Heart left ventricle (tissue), 16 donors: ENCODE data around the gene MRS2. TPM values are rescaled to one million over a fixed set of nuclear protein-coding genes. Genes with fewer than 3 reads are reported as not detected.

Experiments used
- ATAC-seq, 4 donors: fragments of 200-7000 bp; cut with Tn5 transposase; one replicate each; pipeline ENCODE4 v1.9.1; 2020 to 2022; ENCODE audit warnings: moderate library complexity in 4 of 4, mild to moderate bottlenecking in 3 of 4, moderate number of reproducible peaks in 1 of 4
- DNase-seq, 5 donors: peaks; one replicate each; pipeline ENCODE4 v3.0.0-alpha.2; 2020
- H3K27ac ChIP-seq, 12 donors: fragments of 200-600 bp; sonication (generic) in 4 of 12; one replicate each; pipeline versions ENCODE4 v1.5.0 to v1.8.0; 2016 to 2022; ENCODE audit warnings: mild to moderate bottlenecking in 2 of 12
- H3K27me3 ChIP-seq, 9 donors: fragments of 200-600 bp; sonication (generic) in 2 of 9; one replicate each; pipeline versions ENCODE4 v1.5.1 to v1.8.0; 2016 to 2022; ENCODE audit warnings: mild to moderate bottlenecking in 3 of 9
- H3K36me3 ChIP-seq, 9 donors: fragments of 200-600 bp; sonication (generic) in 2 of 9; one replicate each; pipeline versions ENCODE4 v1.5.0 to v1.8.0; 2018 to 2022; ENCODE audit warnings: mild to moderate bottlenecking in 2 of 9
- H3K4me1 ChIP-seq, 12 donors: fragments of 200-600 bp; sonication (generic) in 4 of 12; one replicate each; pipeline versions ENCODE4 v1.5.0 to v1.8.0; 2016 to 2022; ENCODE audit warnings: mild to moderate bottlenecking in 3 of 12
- H3K4me3 ChIP-seq, 12 donors: fragments of 200-600 bp; sonication (generic) in 4 of 12; one replicate each; pipeline versions ENCODE4 v1.5.0 to v1.8.0; 2017 to 2022; ENCODE audit warnings: mild to moderate bottlenecking in 9 of 12, moderate library complexity in 4 of 12
- H3K9me3 ChIP-seq, 12 donors: fragments of 200-600 bp; sonication (generic) in 4 of 12; one replicate each; pipeline versions ENCODE4 v1.5.0 to v1.8.0; 2016 to 2022; ENCODE audit warnings: mild to moderate bottlenecking in 1 of 12
- POLR2A ChIP-seq, 2 donors: fragments of 450-650 bp; IDR thresholded peaks; one replicate each; pipeline ENCODE4 v1.6.1; 2017; ENCODE audit warnings: antibody characterized with exemption in 2 of 2, mild to moderate bottlenecking in 2 of 2, moderate library complexity in 2 of 2
- WGBS, 4 donors: extraction: QIAGEN DNeasy Blood & Tissue Kit in 2 of 4; methylation state at CpG; one replicate each; pipeline versions ENCODE4 v1.1.5 to v1.1.7; 2013 to 2018; 5-methylcytosine and 5-hydroxymethylcytosine counted together
- intact Hi-C, 10 donors: fragments of 100-400 bp; cut with DNase I; formaldehyde crosslinking; loops; one replicate each; pipeline versions ENCODE4 v1.11.1 to v1.14.2; 2022
- polyA plus RNA-seq, 2 donors: library from polyadenylated mRNA; stranded (reverse); fragments of 200-250 nt; gene quantifications; one replicate each; pipeline ENCODE4 v1.2.3, GENCODE V29; 2013
- total RNA-seq, 9 donors: library from RNA; depleted of rRNA in 2 of 9; stranded (reverse); fragments of >200 nt in 2 of 9; fragmentation: NEBNext Ultra II Directional in 3 of 9; extraction: Animal tissue kit (Norgen Biotek cat#: 25700) in 3 of 9; gene quantifications; one replicate each; pipeline versions ENCODE4 v1.1.0 to v1.2.4, GENCODE V29; 2016 to 2023
- TF ChIP-seq, protein P1 (sequence below), 12 donors: fragments of 200-600 bp; sonication (generic) in 4 of 12; IDR thresholded peaks; one replicate each; pipeline versions ENCODE4 v1.5.0 to v1.8.0; 2018 to 2022; ENCODE audit warnings: antibody characterized with exemption in 12 of 12, mild to moderate bottlenecking in 5 of 12
- donor health status: ischemic (EF 13 %, LVEDD 7.1; RV severe dilation, severe dysfunction).
- donor health status: healthy with polysubstance abuse.
- donor health status: DM: no; HTN: yes; CAD: no.
- donor health status: DM: no; HTN: no; CAD: no.
- donor health status: ischemic (EF 25% LVEDD 6.9; RV normal size, moderate dysfunction).
- donor health status: ischemic (EF 25% LVEDD 5.7; RV mildly dilated, moderate dysfunction).
- donor health status: healthy.
- donor health status: DM: yes; HTN: yes; CAD: no.
- donor health status: ischemic (EF 35%, LVEDD 5.7; RV mildly dilated, moderate dysfunction).
- donor health status: nonischemic (EF 11% LVEDD 7.7; RV severe dilation, severe dysfunction).
- donor health status: DM: yes; HTN: yes; CAD: no.
- donor health status: PGD.
- donor health status: ischemic (EF 29% LVEDD 5.4; RV normal size, mild dysfunction).
- donor health status: nonischemic (EF 23%, LVEDD 6.1; RV moderate dilation, normal function).

MRS2 gene
- total and polyA plus RNA-seq, 11 donors: 24.4 to 61.3 (median 40.2) TPM

DNA sequence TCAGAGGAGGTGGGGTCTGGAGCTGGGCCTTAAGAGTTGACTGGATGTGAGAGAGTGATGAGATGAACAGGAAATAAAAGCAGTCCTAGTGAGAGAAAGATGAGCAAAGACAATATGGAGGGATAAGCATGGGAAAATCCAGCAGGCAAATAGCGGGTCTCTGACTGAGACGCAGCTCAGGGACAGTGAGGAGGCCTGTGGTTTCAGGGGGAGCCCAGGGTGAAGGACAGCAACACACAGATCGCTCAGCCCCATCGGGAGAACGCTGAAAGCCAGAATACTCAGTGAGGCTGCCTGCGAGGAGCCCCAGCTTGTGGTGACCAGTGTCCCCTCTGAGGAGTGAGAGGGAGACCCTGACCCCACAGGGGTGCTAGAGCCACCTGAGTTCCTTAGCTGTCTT lies 28.1 kb upstream of the MRS2 start:
- ATAC-seq (no peak), DNase-seq (no peak)
- Histone ChIP-seq H3K4me3 (no peak overlapping the region), H3K9me3 (peaks cover 0 to 9% (median 0%) of the 10 kb centered on the region in 12 donors), H3K36me3 (no peaks in the 10 kb centered on the region), H3K27ac (no peak overlapping the region), H3K4me1 (no peaks in the 10 kb centered on the region), H3K27me3 (peaks cover 0 to 6% (median 0%) of the 10 kb centered on the region in 9 donors)
- 84 to 92% (median 88%) methylated on average over 6 of the region's 6 CpGs for WGBS, 4 donors
- intact Hi-C loops: no loop called here
- TF ChIP-seq, protein P1, sequence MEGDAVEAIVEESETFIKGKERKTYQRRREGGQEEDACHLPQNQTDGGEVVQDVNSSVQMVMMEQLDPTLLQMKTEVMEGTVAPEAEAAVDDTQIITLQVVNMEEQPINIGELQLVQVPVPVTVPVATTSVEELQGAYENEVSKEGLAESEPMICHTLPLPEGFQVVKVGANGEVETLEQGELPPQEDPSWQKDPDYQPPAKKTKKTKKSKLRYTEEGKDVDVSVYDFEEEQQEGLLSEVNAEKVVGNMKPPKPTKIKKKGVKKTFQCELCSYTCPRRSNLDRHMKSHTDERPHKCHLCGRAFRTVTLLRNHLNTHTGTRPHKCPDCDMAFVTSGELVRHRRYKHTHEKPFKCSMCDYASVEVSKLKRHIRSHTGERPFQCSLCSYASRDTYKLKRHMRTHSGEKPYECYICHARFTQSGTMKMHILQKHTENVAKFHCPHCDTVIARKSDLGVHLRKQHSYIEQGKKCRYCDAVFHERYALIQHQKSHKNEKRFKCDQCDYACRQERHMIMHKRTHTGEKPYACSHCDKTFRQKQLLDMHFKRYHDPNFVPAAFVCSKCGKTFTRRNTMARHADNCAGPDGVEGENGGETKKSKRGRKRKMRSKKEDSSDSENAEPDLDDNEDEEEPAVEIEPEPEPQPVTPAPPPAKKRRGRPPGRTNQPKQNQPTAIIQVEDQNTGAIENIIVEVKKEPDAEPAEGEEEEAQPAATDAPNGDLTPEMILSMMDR (IDR thresholded peaks at IDR 0.05): no peak
- TF ChIP-seq POLR2A (IDR thresholded peaks at IDR 0.05): no peak

DNA sequence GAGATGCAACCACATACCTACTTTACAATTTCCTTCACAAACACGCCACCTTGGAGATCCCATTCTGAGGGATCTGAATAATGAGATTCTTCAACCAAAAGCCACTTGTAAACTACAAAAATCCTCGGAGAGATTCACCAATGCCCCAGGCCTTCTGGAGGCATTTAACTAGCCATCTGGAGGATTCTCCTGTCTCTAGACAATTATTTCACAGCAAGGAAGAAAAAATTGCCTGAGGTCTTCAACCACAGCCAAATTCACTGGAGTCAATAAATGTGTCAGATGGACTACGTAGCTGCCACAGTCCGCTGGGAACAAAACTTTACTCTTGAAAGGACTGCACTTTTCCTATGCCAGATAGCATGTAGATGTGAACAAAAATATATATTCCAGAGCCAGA lies 25.9 kb upstream of the MRS2 start:
- no peaks in the 10 kb centered on the region for H3K36me3 ChIP-seq
- DNase-seq (no peak), ATAC-seq (no peak)
- no peaks in the 10 kb centered on the region for H3K4me1 ChIP-seq
- H3K27ac ChIP-seq: no peak overlapping the region
- no peaks in the 10 kb centered on the region for H3K9me3 ChIP-seq
- TF ChIP-seq, protein P1 (IDR thresholded peaks at IDR 0.05): no peak
- TF ChIP-seq POLR2A (IDR thresholded peaks at IDR 0.05): no peak
- no peak overlapping the region for H3K4me3 ChIP-seq
- peaks cover 0 to 6% (median 0%) of the 10 kb centered on the region in 9 donors for H3K27me3 ChIP-seq
- intact Hi-C loops: no loop called here
- 62 to 77% (median 68%) methylated on average over 4 of the region's 4 CpGs for WGBS, 4 donors

DNA sequence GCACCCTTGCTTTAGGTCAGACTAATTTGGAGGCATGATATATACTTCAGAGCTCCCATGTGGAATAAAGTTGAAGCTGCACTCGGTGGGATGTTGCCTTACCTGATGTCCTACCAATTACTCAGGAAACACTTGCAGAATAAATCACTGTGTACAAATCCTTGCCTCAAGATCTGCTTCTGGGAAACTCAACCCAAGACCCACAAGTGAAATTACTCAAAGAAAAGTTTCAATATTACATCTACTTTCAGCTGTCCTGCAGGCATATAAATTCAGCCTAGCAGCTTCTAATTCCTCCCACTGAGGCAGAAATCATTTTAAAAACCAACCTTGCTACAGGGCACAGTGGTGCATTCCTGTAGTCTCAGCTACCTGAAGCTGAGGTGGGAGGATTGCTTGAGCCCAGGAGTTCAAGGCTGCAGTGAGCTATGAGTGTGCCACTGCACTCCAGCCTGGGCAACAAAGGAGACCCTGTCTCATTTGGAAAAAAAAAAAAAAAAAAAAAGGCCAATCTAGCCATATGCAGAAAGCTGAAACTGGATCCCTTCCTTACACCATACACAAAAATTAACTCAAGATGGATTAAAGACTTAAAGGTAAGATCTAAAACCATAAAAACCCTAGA lies 24.2 kb upstream of the MRS2 start:
- H3K27me3 ChIP-seq: peaks cover 0 to 6% (median 0%) of the 10 kb centered on the region in 9 donors
- H3K4me1 ChIP-seq: no peaks in the 10 kb centered on the region
- TF ChIP-seq, protein P1 (IDR thresholded peaks at IDR 0.05): no peak
- no peak for TF ChIP-seq POLR2A (IDR thresholded peaks at IDR 0.05)
- no peak for ATAC-seq
- 75 to 100% (median 86%) methylated on average over 1 of the region's 1 CpG for WGBS, 4 donors
- no peaks in the 10 kb centered on the region for H3K9me3 ChIP-seq
- H3K4me3 ChIP-seq: no peak overlapping the region
- no peak overlapping the region for H3K27ac ChIP-seq
- intact Hi-C loops: no loop called here
- DNase-seq: no peak
- H3K36me3 ChIP-seq: no peaks in the 10 kb centered on the region

DNA sequence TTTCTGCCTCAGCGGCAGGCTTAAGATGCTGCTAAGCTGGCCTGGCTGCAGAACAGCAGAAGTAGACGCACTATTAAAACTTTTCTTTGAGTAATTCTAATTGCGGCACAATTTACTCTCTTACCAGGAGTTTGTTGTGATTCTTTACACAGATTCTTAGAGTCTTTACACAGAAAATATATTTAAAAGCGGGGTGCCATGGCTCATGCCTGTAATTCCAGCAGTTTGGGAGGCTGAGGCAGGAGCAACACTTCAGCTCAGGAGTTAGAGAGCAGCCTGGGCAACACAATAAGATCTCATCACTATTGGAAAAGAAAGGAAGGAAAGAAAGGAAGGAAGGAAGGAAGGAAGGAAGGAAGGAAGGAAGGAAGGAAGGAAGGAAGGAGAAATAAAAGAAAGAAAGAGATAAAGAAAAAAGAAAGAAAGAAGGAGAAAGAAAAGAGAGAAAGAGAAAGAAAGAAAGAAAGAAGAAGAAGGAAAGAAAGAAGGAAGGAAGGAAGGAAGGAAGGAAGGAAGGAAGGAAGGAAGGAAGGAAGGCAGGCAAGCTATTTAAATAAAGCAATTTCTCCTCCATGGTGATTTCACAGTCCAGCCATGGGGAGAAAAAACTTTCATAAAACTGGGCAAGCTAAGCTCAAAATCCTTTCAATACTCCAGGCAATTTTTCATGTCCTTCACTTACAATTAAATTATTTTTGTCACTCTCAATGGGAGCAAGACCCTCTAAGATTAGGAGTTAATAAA lies 21.1 kb upstream of the MRS2 start:
- intact Hi-C loops: no loop called here
- Histone ChIP-seq H3K4me1 (no peaks in the 10 kb centered on the region), H3K9me3 (no peaks in the 10 kb centered on the region), H3K36me3 (no peaks in the 10 kb centered on the region), H3K27me3 (no peaks in the 10 kb centered on the region), H3K27ac (no peak overlapping the region), H3K4me3 (no peak overlapping the region)
- TF ChIP-seq POLR2A (IDR thresholded peaks at IDR 0.05): no peak
- TF ChIP-seq, protein P1 (IDR thresholded peaks at IDR 0.05): no peak
- 97% methylated on average over 4 of the region's 4 CpGs for WGBS, 4 donors
- DNase-seq (no peak), ATAC-seq (no peak)
